Epithelial cell of esophagus (primary cell): ENCODE results near the gene KRT26.

Experiments
- DNase-seq: peaks from one replicate; pipeline ENCODE4 v3.0.0; 2010; ENCODE audit warnings: low read depth
- H3K4me3 ChIP-seq: 2 replicates; pipeline ENCODE4 v1.5.1; 2011; ENCODE audit warnings: mild to moderate bottlenecking, low read length, control low read depth
- TF ChIP-seq, protein P1 (sequence below): IDR thresholded peaks from 2 replicates; pipeline ENCODE4 v1.5.1; 2011; ENCODE audit warnings: low read depth, mild to moderate bottlenecking, low read length, control low read depth, inconsistent platforms; ENCODE audit not compliant: insufficient read depth; ENCODE audit errors: missing control alignments

Gene KRT26, protein sequence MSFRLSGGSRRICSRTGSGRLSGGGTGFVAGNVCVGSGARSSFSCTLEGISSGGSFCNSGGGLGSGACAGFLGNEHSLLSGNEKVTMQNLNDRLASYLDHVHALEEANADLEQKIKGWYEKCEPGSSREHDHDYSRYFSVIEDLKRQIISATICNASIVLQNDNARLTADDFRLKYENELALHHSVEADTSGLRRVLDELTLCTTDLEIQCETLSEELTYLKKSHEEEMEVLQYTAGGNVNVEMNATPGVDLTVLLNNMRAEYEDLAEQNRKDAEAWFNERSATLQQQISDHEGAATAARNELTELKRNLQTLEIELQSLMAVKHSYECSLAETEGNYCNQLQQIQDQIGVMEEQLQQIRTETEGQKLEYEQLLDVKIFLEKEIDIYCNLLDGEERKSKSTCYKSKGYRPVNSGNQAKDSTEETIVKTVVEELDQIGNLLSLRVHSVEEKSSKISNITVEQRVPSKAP

DNA sequence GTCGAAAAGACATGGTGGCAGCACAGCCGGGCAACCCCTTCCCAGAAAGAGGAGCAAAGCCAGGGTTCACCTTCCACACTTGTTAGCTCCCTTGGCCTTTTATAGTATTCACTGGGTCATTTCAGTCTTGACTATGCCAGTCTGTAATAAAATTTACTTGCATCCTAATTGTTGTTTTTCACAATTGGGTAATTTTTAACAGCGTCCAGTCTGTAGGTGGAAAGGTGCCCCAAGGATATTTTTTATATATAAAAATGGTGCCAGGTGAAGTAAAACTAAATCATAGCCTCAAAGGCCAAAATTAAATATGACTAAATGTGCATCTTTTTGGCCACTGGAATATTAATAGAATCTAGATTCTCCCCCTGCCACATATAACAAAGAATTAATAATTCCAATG is at the start of gene KRT26:
Gene KRT26 (minus strand): TSS at position 101 of the 400 bp plus-strand sequence. CDS start 88 bp downstream, at position 13.
- TF ChIP-seq, protein P1, sequence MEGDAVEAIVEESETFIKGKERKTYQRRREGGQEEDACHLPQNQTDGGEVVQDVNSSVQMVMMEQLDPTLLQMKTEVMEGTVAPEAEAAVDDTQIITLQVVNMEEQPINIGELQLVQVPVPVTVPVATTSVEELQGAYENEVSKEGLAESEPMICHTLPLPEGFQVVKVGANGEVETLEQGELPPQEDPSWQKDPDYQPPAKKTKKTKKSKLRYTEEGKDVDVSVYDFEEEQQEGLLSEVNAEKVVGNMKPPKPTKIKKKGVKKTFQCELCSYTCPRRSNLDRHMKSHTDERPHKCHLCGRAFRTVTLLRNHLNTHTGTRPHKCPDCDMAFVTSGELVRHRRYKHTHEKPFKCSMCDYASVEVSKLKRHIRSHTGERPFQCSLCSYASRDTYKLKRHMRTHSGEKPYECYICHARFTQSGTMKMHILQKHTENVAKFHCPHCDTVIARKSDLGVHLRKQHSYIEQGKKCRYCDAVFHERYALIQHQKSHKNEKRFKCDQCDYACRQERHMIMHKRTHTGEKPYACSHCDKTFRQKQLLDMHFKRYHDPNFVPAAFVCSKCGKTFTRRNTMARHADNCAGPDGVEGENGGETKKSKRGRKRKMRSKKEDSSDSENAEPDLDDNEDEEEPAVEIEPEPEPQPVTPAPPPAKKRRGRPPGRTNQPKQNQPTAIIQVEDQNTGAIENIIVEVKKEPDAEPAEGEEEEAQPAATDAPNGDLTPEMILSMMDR, result no peak
- DNase-seq, result no peak
- no peak within 1 kb of the TSS for H3K4me3 ChIP-seq

DNA sequence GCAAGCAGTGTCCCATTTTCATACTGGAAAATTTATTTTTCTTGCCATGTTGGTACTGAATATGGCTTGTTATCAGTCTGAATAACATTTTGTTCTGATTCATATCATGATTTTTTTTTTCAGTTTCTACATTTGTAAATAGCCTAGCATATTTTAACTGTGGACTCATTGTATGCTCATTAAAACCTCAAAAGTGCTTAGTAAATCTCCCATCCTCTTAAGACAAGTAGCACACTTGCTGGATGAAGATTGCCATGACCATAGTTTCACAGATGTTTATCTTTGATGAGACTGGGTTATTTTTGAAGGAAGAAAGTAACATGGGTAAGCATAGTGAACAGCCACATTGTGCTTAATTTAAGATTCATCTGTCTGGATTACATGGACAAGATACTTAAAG is 49.5 kb upstream of the KRT26 start:
- peak overlapping the region; percentile 38 for H3K4me3 ChIP-seq
- TF ChIP-seq, protein P1, result no peak
- no peak for DNase-seq

DNA sequence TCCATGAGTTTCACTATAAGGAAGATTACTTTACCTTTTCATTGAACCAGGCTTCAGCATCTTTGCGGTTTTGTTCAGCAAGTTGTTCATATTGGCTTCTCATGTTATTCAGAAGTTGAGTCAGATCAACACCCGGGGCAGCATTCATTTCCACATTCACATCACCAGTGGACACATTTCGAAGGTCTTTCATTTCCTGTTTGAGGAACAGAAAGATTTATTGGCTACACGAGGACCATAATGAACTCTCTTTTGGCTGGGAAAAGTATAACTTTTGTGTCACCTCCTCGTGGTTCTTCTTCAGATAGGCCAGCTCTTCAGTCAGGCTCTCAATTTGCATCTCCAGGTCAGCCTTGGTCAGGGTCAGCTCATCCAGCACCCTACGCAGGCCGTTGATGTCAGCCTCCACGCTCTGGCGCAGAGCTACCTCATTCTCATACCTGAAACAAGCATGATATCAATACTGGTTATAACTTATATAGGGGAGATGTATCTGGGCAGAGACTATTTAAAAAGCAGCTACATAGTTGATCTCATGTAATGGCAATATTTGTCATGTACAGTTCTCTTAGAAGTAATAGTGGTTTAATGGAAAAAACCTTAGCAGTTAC is 48.3 kb upstream of the KRT26 start:
- DNase-seq, result no peak
- peak overlapping the region; percentile 81 for H3K4me3 ChIP-seq
- TF ChIP-seq, protein P1, result no peak

DNA sequence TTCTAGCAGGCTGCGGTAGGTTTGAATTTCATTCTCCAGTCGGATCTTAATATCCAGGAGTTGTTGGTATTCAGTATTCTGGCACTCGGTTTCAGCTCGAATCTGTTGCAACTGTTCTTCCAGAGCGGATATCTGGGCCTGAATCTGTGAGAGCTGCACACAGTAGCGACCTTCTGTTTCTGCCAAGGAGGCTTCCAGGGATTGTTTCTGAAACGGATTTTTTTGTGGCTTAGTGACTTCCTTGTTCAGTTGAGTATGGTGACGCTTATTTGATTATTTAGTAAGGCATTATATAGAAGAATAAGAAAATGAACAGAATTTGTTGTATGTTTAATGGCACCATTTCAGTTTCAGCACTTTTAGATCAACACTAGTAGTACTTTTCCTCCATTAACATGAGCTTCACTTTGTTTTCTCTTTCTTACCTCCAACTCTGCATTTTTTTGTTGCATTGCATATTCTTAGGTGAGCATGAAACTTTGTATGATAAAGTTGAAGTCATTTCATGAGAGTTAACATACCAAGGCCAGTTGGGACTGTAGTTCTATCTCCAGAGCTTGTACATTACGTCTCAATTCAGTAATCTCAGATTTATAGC is 47.6 kb upstream of the KRT26 start:
- H3K4me3 ChIP-seq, result peak overlapping the region; percentile 81
- TF ChIP-seq, protein P1, result no peak
- DNase-seq, result no peak

DNA sequence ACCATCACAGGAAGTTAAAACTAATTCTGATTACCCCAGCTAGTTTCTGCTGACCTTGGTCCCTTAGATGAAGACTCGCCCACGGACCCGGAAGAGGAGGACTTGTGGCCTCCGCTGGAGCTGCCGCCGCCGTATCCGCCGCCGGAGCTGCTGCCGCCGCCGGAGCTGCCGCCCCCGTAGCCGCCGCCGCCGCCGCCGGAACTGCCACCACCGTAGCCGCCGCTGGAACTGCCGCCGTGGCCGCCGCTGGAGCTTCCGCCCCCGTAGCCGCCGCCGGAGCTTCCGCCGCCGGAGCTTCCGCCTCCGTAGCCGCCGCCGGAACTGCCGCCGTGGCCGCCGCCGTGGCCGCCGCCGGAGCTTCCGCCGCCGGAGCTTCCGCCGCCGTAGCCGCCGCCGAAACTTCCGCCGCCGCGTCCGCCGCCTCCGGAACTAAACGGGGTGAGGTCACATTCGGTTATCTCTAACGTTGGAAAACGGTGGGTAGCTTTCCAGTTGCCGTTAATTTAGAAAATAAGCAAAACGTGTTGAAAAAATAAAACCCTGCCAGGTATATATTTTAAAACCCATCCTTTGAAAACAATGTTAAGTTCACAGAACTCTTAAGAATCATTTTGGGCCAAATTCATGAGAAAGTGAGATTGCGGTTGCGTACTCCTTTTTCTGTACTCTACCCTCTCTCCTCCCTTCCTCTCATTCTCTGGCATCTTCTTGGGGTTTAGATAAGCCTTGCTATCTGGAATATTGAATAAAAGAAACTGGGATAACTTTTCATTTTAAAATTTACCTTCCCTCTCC is 46.9 kb upstream of the KRT26 start:
- peak; percentile 85 for DNase-seq
- TF ChIP-seq, protein P1, result no peak
- H3K4me3 ChIP-seq, result peak overlapping the region; percentile 81

DNA sequence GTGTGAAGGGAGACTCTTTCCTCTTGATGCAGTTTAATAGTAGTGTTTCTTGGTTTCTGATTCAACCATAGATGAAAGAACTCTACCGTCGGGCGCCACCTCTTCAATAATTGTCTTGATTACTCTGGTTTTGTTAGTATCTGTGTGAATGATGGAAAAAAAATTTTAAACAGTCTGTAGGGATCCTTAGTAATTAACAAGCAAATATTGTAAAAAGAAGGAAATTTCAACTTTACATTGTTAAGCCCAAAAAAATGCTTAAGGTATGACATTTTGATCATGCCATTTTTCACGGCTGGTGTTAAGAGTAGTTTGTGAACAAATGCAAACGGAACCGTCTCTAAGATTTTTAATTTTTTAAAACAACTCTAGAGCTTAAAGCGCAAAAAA is 46.3 kb upstream of the KRT26 start:
- DNase-seq, result no peak
- TF ChIP-seq, protein P1, result no peak
- peak overlapping the region; percentile 73 for H3K4me3 ChIP-seq
